Muscle of arm (tissue), 12 donors: ENCODE measurements around the gene RIPK1. TPM values are rescaled to one million over a fixed set of nuclear protein-coding genes. Genes with fewer than 3 reads are reported as not detected.

ENCODE experiments used
- DNase-seq: peaks from one replicate; pipeline ENCODE4 v3.0.0-alpha.2; 2013
- polyA plus RNA-seq, 12 donors: library from polyadenylated mRNA; unstranded; fragments of 120-200 nt; gene quantifications; one replicate each; pipeline ENCODE4 v1.2.1, GENCODE V29; 2013; ENCODE audit not compliant: insufficient read length in 12 of 12

Gene RIPK1
- polyA plus RNA-seq, 12 donors, result 8.8 to 23.9 (median 13.1) TPM; not detected in 1

DNA sequence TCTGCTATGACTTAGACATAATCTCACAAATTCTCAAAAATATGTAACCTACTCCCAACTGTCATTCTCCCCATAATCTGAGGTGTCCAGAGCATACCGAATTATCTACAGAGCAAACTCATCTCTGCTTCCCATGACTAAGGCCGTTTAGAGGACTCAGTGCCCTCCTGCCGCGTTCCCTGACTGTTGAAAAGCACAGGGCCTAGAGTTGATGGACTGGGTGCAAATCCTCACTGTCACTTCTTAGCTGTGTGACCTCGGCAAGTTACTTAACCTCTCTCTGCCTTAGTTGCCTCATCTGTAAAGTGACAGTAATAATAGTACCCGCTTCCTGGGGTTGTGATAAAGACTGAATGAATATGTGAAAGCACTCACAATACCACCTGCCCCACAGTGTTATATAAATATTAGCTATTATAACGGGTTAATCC is 93.8 kb downstream of the RIPK1 start:
- no peak for DNase-seq

DNA sequence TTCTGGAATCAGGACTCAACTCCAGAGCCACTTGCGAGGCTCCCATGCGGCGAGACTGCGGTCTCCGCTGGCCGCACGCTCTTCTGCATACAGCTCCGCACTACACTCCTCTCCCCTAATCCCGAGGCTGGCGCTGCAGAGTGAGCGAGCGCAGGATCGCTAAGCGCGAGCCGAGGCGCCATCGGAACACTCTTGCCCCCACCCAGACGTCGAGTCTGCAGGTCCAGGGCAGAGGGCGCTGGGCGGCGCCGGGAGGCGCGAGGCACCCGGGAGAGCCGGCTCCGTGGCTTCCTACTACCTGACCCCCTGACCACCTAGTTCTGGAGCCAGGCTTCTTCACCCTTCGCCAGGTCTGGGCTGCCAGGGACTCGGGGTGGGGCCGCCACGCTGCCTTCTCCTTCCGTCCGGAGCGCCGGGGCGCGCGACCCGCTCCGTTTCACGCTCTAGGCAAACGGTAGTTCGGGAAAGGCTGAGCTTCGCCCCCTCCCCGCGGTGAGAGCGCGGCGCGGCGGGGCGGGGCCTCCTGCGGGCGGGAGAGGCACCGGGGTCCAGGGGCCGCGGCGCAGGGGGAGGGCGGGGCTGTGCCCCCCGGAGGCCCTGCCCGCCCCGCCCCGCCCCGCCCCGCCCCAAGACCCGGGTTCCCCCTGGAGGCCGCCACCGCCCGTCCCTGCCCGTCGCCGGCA is 94.4 kb downstream of the RIPK1 start:
- peak; percentile 77 for DNase-seq

DNA sequence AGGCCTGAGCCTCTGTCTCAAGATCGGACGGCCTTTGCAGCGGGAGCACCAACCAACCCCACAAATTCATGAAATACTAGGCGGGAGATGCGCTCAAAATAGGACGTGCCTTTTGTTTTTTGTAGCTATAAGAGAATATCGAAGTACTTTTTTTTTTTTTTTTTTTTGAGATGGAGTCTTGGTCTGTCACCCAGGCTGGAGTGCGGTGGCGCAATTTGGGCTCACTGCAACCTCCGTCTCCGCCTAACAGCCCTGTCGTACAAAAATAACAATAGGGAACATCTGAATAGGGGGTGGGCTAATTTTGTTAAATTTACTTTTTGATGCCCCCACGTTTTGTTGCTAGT is 94.9 kb downstream of the RIPK1 start:
- DNase-seq, result peak; percentile 32

- DNase-seq, result no peak
Measured at GRCh38 chr6:3164388-3164787, 96.1 kb downstream of the RIPK1 start.

Other genes with a start within 250 kb of the RIPK1 start
- gene SERPINB1, start 226.6 kb upstream of the RIPK1 start, polyA plus RNA-seq, result 10 to 100 TPM in 11 of 12 donors, not detected in 1; 10.8 to 26.3 (median 17.8) TPM
- 10 to 100 TPM in 1 of 12 donors, 1 to 10 TPM in 10, not detected in 1; 2.2 to 15.5 (median 3.2) TPM for gene SERPINB9, start 165.2 kb upstream of the RIPK1 start, polyA plus RNA-seq
- 10 to 100 TPM in 11 of 12 donors, not detected in 1; 68.8 to 98.2 (median 78.3) TPM for gene SERPINB6, start 96.9 kb upstream of the RIPK1 start, polyA plus RNA-seq
- gene NQO2, start 68.6 kb upstream of the RIPK1 start, polyA plus RNA-seq, result 10 to 100 TPM in 11 of 12 donors, not detected in 1; 13.9 to 29.6 (median 17.9) TPM
- gene BPHL, start 50.2 kb downstream of the RIPK1 start, polyA plus RNA-seq, result 100 to 1,000 TPM in 1 of 12 donors, 10 to 100 TPM in 11; 27.9 to 875 (median 31.9) TPM
- 100 to 1,000 TPM in 1 of 12 donors, 10 to 100 TPM in 10, not detected in 1; 58.0 to 116 (median 77.1) TPM for gene TUBB2A, start 89.0 kb downstream of the RIPK1 start, polyA plus RNA-seq
- gene TUBB2B, start 159.2 kb downstream of the RIPK1 start, polyA plus RNA-seq, result 100 to 1,000 TPM in 1 of 12 donors, 10 to 100 TPM in 10, not detected in 1; 33.2 to 102 (median 53.3) TPM
- gene PSMG4, start 190.5 kb downstream of the RIPK1 start, polyA plus RNA-seq, result 10 to 100 TPM in 9 of 12 donors, 1 to 10 TPM in 2, not detected in 1; 9.6 to 35.7 (median 12.4) TPM